HEK293 (cell line): ENCODE measurements around the gene YJU2.

Experiments used
- CTCF ChIA-PET: fragments of 350-600 bp; formaldehyde crosslinking; extraction: SDS; loops from one replicate; lab custom pipeline; 2021; ENCODE audit warnings: antibody characterized with exemption; lab: Yijun Ruan, JAX
- POLR2A ChIA-PET: fragments of 300-600 bp; formaldehyde crosslinking; extraction: SDS; loops from one replicate; lab custom pipeline; 2020; ENCODE audit warnings: antibody characterized with exemption, inconsistent platforms; lab: Yijun Ruan, JAX
- H3K27ac ChIP-seq: fragments of 200-500 bp; sonication (Bioruptor generic); 2 replicates; pipeline ENCODE4 v1.5.1; 2014; ENCODE audit warnings: low read depth, low read length, control low read depth, inconsistent platforms; ENCODE audit errors: extremely low read depth
- H3K36me3 ChIP-seq, 2 experiments: fragments of 200-500 bp in 1 of 2; sonication (Bioruptor generic) in 1 of 2; 1 replicate in 1 of 2; 2 replicates in 1 of 2; pipeline ENCODE4 v1.5.1; 2014 to 2017; ENCODE audit warnings: inconsistent platforms in 2 of 2, low read length in 2 of 2; ENCODE audit not compliant: control insufficient read depth in 2 of 2, insufficient read depth in 1 of 2
- H3K4me1 ChIP-seq: fragments of 200-500 bp; sonication (Bioruptor generic); 2 replicates; pipeline ENCODE4 v1.5.1; 2014; ENCODE audit warnings: mild to moderate bottlenecking, low read length, inconsistent platforms; ENCODE audit not compliant: control insufficient read depth, insufficient read depth
- H3K4me3 ChIP-seq: 2 replicates; pipeline ENCODE4 v1.5.1; 2011; ENCODE audit warnings: low read depth, mild to moderate bottlenecking, control low read depth, low read length, moderate library complexity
- H3K9me3 ChIP-seq: fragments of 200-500 bp; sonication (Bioruptor generic); 2 replicates; pipeline ENCODE4 v1.5.1; 2014; ENCODE audit warnings: low read depth, low read length, inconsistent platforms; ENCODE audit not compliant: control insufficient read depth, insufficient read depth
- AEBP2 ChIP-seq: fragments of 450-650 bp; formaldehyde crosslinking; IDR thresholded peaks from 2 replicates; pipeline ENCODE4 v1.5.1; 2016; ENCODE audit warnings: missing biosample characterization, missing genetic modification characterization, borderline replicate concordance
- BCL11B ChIP-seq: fragments of 450-650 bp; formaldehyde crosslinking; IDR thresholded peaks from 2 replicates; pipeline ENCODE4 v1.5.1; 2016; ENCODE audit warnings: low read depth, missing biosample characterization, missing genetic modification characterization
- KLF17 ChIP-seq: fragments of 450-650 bp; formaldehyde crosslinking; IDR thresholded peaks from 2 replicates; pipeline ENCODE4 v1.5.1; 2016; ENCODE audit warnings: missing biosample characterization, missing genetic modification characterization
- SCRT1 ChIP-seq: fragments of 450-650 bp; formaldehyde crosslinking; IDR thresholded peaks from 2 replicates; pipeline ENCODE4 v1.5.1; 2016; ENCODE audit warnings: missing biosample characterization, missing genetic modification characterization, borderline replicate concordance
- SP7 ChIP-seq: fragments of 450-650 bp; formaldehyde crosslinking; IDR thresholded peaks from 2 replicates; pipeline ENCODE4 v1.5.1; 2016; ENCODE audit warnings: missing biosample characterization, missing genetic modification characterization
- YY2 ChIP-seq: fragments of 450-650 bp; formaldehyde crosslinking; IDR thresholded peaks from 2 replicates; pipeline ENCODE4 v1.5.1; 2016; ENCODE audit warnings: missing biosample characterization, missing genetic modification characterization
- ZNF132 ChIP-seq: fragments of 450-650 bp; formaldehyde crosslinking; IDR thresholded peaks from 2 replicates; pipeline ENCODE4 v1.5.1; 2017; ENCODE audit warnings: missing biosample characterization, missing genetic modification characterization, borderline replicate concordance
- ZNF133 ChIP-seq: fragments of 450-650 bp; formaldehyde crosslinking; IDR thresholded peaks from 2 replicates; pipeline ENCODE4 v1.5.1; 2016; ENCODE audit warnings: missing biosample characterization, missing genetic modification characterization
- ZNF138 ChIP-seq: fragments of 450-650 bp; formaldehyde crosslinking; IDR thresholded peaks from 2 replicates; pipeline ENCODE4 v1.5.1; 2016; ENCODE audit warnings: missing biosample characterization, missing genetic modification characterization, borderline replicate concordance
- ZNF423 ChIP-seq: fragments of 450-650 bp; formaldehyde crosslinking; IDR thresholded peaks from 2 replicates; pipeline ENCODE4 v1.5.1; 2016; ENCODE audit warnings: missing biosample characterization, missing genetic modification characterization
- ZNF48 ChIP-seq: fragments of 450-650 bp; formaldehyde crosslinking; IDR thresholded peaks from 2 replicates; pipeline ENCODE4 v1.5.1; 2016; ENCODE audit warnings: missing biosample characterization, missing genetic modification characterization
- ZNF548 ChIP-seq: fragments of 450-650 bp; formaldehyde crosslinking; IDR thresholded peaks from 2 replicates; pipeline ENCODE4 v1.5.1; 2016; ENCODE audit warnings: missing biosample characterization, missing genetic modification characterization
- ZNF585B ChIP-seq: fragments of 450-650 bp; formaldehyde crosslinking; IDR thresholded peaks from 2 replicates; pipeline ENCODE4 v1.5.1; 2016; ENCODE audit warnings: missing biosample characterization, missing genetic modification characterization
- ZNF596 ChIP-seq: fragments of 450-650 bp; IDR thresholded peaks from 2 replicates; pipeline ENCODE4 v1.5.0; 2018; ENCODE audit warnings: missing biosample characterization, mild to moderate bottlenecking, missing genetic modification characterization, moderate library complexity
- ZNF645 ChIP-seq: fragments of 450-650 bp; formaldehyde crosslinking; IDR thresholded peaks from 2 replicates; pipeline ENCODE4; 2016; ENCODE audit warnings: missing biosample characterization, missing genetic modification characterization
- ZNF677 ChIP-seq: fragments of 450-650 bp; IDR thresholded peaks from 2 replicates; pipeline ENCODE4 v1.5.0; 2018; ENCODE audit warnings: missing biosample characterization, mild to moderate bottlenecking, missing genetic modification characterization, moderate library complexity
- ZNF707 ChIP-seq: fragments of 450-650 bp; formaldehyde crosslinking; IDR thresholded peaks from 2 replicates; pipeline ENCODE4 v1.5.1; 2016; ENCODE audit warnings: missing biosample characterization, missing genetic modification characterization
- ZNF837 ChIP-seq: fragments of 450-650 bp; formaldehyde crosslinking; IDR thresholded peaks from 2 replicates; pipeline ENCODE4 v1.5.1; 2016; ENCODE audit warnings: missing biosample characterization, missing genetic modification characterization
- ZSCAN16 ChIP-seq: fragments of 450-650 bp; formaldehyde crosslinking; IDR thresholded peaks from 2 replicates; pipeline ENCODE4 v1.5.1; 2016; ENCODE audit warnings: missing biosample characterization, missing genetic modification characterization
- ZXDB ChIP-seq: fragments of 450-650 bp; formaldehyde crosslinking; IDR thresholded peaks from 2 replicates; pipeline ENCODE4 v1.5.1; 2016; ENCODE audit warnings: missing biosample characterization, missing genetic modification characterization
- TF ChIP-seq, protein P1 (sequence below): fragments of 450-650 bp; formaldehyde crosslinking; IDR thresholded peaks from 2 replicates; pipeline ENCODE4 v1.5.1; 2016; ENCODE audit warnings: missing biosample characterization, missing genetic modification characterization
- TF ChIP-seq, protein P2 (sequence below): fragments of 450-650 bp; formaldehyde crosslinking; IDR thresholded peaks from 2 replicates; pipeline ENCODE4 v1.5.0; 2017; ENCODE audit warnings: missing biosample characterization, missing genetic modification characterization, borderline replicate concordance

The YJU2 gene

GRCh38 chr19:4246767-4247593, at the start of gene YJU2 (continued):
- TF ChIP-seq SP7 (peak; percentile 84), YY2 (tag by site-specific recombination) (peak; percentile 90)

- no peaks in the 10 kb centered on the region for H3K36me3 ChIP-seq
- H3K27ac ChIP-seq = no peak overlapping the region
- CTCF ChIA-PET = interaction anchor here (0.6 to 0.9 kb wide), 2 partner anchors 7 to 1121 kb away, joined by 3 read pairs; no protein-coding TSS in a partner anchor
- POLR2A ChIA-PET = no interaction called here
- H3K4me1 ChIP-seq = no peaks in the 10 kb centered on the region
- TF ChIP-seq ZNF132 (tag by site-specific recombination) (no peak), ZNF707 (peak; percentile 33; the same call in 1 of the 2 replicates)
- TF ChIP-seq, protein P1, sequence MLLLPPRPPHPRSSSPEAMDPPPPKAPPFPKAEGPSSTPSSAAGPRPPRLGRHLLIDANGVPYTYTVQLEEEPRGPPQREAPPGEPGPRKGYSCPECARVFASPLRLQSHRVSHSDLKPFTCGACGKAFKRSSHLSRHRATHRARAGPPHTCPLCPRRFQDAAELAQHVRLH (tag by site-specific recombination) = peak; percentile 95; the same call in 1 of the 2 replicates
- H3K4me3 ChIP-seq = no peak overlapping the region
- H3K9me3 ChIP-seq = no peaks in the 10 kb centered on the region
These were observed 49.7 kb upstream of the YJU2 start for GRCh38 chr19:4197228-4197624.

DNA sequence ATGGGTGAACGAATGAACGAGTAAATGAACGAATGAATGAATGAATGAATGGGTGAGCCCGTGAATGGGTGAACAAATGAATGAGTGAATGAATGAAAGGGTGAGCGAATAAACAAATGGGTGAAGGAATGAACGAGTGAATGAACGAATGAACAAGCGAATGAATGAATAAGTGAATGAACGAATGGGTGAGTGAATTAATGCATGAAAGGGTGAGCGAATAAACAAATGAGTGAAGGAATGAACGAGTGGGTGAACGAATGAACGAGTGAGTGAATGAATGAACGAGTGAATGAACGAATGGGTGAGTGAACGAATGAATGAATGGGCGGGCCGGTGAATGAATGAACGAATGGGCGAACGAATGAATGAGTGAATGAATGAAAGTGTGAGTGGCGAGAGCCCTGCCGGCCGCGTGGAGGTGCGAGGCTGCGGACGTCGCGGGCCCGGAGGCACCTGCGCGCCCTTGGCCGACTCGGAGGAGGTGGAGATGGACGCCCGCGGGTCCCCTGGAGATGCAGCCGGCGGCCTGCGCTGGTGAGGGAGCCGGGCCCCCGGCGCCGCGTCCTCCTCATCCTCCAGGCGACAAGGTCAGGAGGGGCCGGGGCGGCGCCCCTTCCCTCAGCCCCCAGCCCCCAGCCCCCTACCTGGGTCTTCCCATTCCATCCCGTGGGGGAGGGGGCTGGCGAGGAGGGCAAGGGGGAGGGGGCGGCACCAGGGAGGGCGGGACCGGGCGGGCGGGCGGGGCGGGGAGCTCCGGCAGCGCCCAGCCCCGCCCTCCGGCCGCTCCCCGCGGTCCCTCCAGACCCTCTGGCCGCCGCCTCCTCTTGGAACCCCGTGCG, 49.0 kb upstream of the YJU2 start:
- H3K4me1 ChIP-seq = no peaks in the 10 kb centered on the region
- CTCF ChIA-PET = interaction anchor here (1.0 kb wide), 1 partner anchor 12 kb away, joined by 3 read pairs; no protein-coding TSS in a partner anchor
- H3K27ac ChIP-seq = no peak overlapping the region
- H3K9me3 ChIP-seq = no peaks in the 10 kb centered on the region
- H3K36me3 ChIP-seq = no peaks in the 10 kb centered on the region
- POLR2A ChIA-PET = no interaction called here
- H3K4me3 ChIP-seq = no peak overlapping the region
- TF ChIP-seq ZNF596 (tag by site-specific recombination) = no peak
- no peak for TF ChIP-seq ZNF132 (tag by site-specific recombination)
- TF ChIP-seq, protein P2, sequence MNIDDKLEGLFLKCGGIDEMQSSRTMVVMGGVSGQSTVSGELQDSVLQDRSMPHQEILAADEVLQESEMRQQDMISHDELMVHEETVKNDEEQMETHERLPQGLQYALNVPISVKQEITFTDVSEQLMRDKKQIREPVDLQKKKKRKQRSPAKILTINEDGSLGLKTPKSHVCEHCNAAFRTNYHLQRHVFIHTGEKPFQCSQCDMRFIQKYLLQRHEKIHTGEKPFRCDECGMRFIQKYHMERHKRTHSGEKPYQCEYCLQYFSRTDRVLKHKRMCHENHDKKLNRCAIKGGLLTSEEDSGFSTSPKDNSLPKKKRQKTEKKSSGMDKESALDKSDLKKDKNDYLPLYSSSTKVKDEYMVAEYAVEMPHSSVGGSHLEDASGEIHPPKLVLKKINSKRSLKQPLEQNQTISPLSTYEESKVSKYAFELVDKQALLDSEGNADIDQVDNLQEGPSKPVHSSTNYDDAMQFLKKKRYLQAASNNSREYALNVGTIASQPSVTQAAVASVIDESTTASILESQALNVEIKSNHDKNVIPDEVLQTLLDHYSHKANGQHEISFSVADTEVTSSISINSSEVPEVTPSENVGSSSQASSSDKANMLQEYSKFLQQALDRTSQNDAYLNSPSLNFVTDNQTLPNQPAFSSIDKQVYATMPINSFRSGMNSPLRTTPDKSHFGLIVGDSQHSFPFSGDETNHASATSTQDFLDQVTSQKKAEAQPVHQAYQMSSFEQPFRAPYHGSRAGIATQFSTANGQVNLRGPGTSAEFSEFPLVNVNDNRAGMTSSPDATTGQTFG (tag by site-specific recombination) = no peak
- TF ChIP-seq ZNF645 = no peak
- no peak for TF ChIP-seq ZNF548
- no peak for TF ChIP-seq ZNF138 (tag by site-specific recombination)
- TF ChIP-seq KLF17 (tag by site-specific recombination) = peak; percentile 55; the same call in 1 of the 2 replicates
- peak; percentile 48 for TF ChIP-seq ZXDB (tag by site-specific recombination)
- no peak for TF ChIP-seq ZNF585B
- peak; percentile 77; the same call in 1 of the 2 replicates for TF ChIP-seq BCL11B (tag by site-specific recombination)
- no peak for TF ChIP-seq ZNF837
- no peak for TF ChIP-seq ZNF48 (tag by site-specific recombination)
- no peak for TF ChIP-seq ZNF677
- no peak for TF ChIP-seq AEBP2 (tag by site-specific recombination)
- no peak for TF ChIP-seq ZNF423 (tag by site-specific recombination)
- no peak for TF ChIP-seq SCRT1 (tag by site-specific recombination)
- no peak for TF ChIP-seq ZNF133 (tag by site-specific recombination)
- TF ChIP-seq ZSCAN16 (tag by site-specific recombination) = peak; percentile 94
